ENCODE results near the gene POU3F2. TPM values are rescaled to one million over a fixed set of nuclear protein-coding genes. Genes with fewer than 3 reads are reported as not detected.

POU3F2 gene
- total RNA-seq, 1 donor from 2014 or later: not detected

DNA sequence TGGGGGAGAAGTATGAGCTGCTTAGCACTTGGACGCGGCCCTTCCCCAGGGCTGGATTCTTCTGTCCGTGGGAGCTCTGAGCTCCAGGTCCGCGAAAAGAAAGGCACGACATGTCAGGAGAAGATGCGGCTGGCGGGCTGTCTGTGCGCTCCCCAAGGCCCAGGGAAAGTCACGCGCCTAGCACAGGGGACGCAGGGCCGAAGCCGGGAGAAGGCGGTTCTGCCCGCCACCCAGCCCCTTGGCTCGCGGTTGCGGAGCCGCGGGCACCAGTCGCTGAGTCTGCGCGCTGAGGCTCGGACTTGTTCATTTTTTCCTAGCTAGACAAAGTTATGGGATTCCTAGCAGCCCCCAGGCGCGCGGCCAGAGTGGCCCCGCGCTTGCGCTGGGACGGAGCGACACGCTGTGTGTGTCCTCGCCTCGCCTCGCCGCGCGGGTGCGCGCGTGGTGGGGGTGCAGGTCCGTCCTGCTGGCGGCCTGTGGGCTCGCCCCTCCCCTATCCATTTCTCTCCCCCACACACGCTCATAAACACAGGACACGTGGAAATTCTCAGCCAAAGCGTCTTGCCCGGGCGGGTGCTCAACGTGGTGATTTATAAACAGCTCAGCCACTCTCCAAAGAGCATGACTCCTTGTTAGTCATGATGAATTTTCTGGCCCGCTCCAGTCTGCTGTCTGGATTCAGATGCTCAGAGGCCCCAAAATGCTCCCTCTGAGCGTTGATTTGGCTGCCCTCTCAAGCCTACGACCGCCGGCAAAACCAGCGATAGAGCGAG lies 1.9 kb upstream of the POU3F2 start:
- TF ChIP-seq, protein P1, sequence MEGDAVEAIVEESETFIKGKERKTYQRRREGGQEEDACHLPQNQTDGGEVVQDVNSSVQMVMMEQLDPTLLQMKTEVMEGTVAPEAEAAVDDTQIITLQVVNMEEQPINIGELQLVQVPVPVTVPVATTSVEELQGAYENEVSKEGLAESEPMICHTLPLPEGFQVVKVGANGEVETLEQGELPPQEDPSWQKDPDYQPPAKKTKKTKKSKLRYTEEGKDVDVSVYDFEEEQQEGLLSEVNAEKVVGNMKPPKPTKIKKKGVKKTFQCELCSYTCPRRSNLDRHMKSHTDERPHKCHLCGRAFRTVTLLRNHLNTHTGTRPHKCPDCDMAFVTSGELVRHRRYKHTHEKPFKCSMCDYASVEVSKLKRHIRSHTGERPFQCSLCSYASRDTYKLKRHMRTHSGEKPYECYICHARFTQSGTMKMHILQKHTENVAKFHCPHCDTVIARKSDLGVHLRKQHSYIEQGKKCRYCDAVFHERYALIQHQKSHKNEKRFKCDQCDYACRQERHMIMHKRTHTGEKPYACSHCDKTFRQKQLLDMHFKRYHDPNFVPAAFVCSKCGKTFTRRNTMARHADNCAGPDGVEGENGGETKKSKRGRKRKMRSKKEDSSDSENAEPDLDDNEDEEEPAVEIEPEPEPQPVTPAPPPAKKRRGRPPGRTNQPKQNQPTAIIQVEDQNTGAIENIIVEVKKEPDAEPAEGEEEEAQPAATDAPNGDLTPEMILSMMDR (IDR thresholded peaks at IDR 0.05; ENCODE audit: insufficient read depth, low read length, poor library complexity, severe bottlenecking): no peak
- peak; percentile 21 for DNase-seq (ENCODE audit: low read depth)
- Histone ChIP-seq H3K36me3 (ENCODE audit: control insufficient read depth, insufficient read depth, low read length) (no peaks in the 10 kb centered on the region), H3K4me3 (ENCODE audit: low read depth, low read length) (peak overlapping the region; percentile 13), H3K27me3 (ENCODE audit: control insufficient read depth, insufficient read depth, low read length) (peaks cover 93% of the 10 kb centered on the region)

DNA sequence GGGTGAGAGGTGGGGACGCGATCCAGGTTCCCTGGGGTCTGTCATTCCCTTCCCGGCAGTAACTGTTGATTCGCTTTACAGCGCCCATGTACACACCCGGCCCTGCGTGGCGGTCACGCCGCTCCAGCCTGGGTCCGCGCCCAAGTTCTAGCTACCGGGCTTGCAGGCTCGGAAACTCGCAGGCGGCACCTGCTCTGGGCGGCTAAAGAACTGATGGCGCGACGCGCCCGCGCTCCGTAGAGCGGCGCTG lies 1.4 kb upstream of the POU3F2 start:
- peaks cover 90% of the 10 kb centered on the region for H3K27me3 ChIP-seq (ENCODE audit: control insufficient read depth, insufficient read depth, low read length)
- no peak for DNase-seq (ENCODE audit: low read depth)

DNA sequence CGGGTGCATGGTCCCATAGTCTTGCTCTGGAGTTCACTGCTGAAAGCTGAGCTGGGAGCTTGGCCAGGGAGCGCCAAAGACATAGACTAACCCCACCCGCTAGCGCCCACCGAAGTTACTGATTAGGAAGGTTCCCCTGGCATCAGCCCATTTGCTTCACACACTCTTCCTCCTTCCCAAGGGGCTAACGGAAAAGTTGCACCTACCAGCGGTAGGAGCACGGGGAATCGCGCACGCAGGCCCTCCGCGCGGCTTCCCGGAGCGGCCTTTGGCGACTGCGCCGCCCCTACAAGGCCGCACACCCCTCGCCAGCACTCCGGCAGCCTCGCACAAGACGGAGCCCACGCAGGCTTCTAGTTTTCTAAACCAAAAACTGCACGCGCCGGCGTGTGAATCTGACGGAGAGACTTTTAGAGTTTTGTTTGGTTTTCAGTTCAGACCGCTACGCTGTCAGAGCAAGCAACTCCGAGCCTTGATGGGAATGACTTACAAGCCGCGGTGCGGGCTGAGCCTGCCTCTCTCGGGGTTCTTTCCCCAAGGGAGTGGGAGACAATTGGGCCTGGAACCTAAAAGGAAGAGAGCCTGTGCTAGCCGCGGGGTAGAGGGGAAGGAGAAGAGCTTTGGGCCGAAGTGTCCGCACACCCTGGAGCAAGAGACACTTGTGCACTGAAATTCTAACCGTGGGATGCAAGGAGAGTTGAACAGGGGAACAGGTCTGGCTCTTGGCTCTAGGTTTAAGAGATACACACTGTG lies 891 bp upstream of the POU3F2 start:
- TF ChIP-seq, protein P1 (IDR thresholded peaks at IDR 0.05; ENCODE audit: insufficient read depth, low read length, poor library complexity, severe bottlenecking): no peak
- no peak for DNase-seq (ENCODE audit: low read depth)
- H3K27me3 ChIP-seq (ENCODE audit: control insufficient read depth, insufficient read depth, low read length): peaks cover 87% of the 10 kb centered on the region
- peak overlapping the region; percentile 38 for H3K4me3 ChIP-seq (ENCODE audit: low read depth, low read length)
- H3K36me3 ChIP-seq (ENCODE audit: control insufficient read depth, insufficient read depth, low read length): no peaks in the 10 kb centered on the region

More for the DNA sequence above, 1.4 kb upstream of the POU3F2 start:
- TF ChIP-seq, protein P1 (IDR thresholded peaks at IDR 0.05; ENCODE audit: insufficient read depth, low read length, poor library complexity, severe bottlenecking): no peak
- no peaks in the 10 kb centered on the region for H3K36me3 ChIP-seq (ENCODE audit: control insufficient read depth, insufficient read depth, low read length)
- no peak overlapping the region for H3K4me3 ChIP-seq (ENCODE audit: low read depth, low read length)

DNA sequence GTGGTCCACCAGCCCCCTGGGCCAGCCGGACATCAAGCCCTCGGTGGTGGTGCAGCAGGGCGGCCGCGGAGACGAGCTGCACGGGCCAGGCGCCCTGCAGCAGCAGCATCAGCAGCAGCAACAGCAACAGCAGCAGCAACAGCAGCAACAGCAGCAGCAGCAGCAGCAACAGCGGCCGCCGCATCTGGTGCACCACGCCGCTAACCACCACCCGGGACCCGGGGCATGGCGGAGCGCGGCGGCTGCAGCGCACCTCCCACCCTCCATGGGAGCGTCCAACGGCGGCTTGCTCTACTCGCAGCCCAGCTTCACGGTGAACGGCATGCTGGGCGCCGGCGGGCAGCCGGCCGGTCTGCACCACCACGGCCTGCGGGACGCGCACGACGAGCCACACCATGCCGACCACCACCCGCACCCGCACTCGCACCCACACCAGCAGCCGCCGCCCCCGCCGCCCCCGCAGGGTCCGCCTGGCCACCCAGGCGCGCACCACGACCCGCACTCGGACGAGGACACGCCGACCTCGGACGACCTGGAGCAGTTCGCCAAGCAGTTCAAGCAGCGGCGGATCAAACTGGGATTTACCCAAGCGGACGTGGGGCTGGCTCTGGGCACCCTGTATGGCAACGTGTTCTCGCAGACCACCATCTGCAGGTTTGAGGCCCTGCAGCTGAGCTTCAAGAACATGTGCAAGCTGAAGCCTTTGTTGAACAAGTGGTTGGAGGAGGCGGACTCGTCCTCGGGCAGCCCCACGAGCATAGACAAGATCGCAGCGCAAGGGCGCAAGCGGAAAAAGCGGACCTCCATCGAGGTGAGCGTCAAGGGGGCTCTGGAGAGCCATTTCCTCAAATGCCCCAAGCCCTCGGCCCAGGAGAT lies 1.0 kb downstream of the POU3F2 start:
- Histone ChIP-seq H3K27me3 (ENCODE audit: control insufficient read depth, insufficient read depth, low read length) (peaks cover 88% of the 10 kb centered on the region), H3K36me3 (ENCODE audit: control insufficient read depth, insufficient read depth, low read length) (no peaks in the 10 kb centered on the region), H3K4me3 (ENCODE audit: low read depth, low read length) (no peak overlapping the region)
- TF ChIP-seq, protein P1 (IDR thresholded peaks at IDR 0.05; ENCODE audit: insufficient read depth, low read length, poor library complexity, severe bottlenecking): no peak
- DNase-seq (ENCODE audit: low read depth): no peak

DNA sequence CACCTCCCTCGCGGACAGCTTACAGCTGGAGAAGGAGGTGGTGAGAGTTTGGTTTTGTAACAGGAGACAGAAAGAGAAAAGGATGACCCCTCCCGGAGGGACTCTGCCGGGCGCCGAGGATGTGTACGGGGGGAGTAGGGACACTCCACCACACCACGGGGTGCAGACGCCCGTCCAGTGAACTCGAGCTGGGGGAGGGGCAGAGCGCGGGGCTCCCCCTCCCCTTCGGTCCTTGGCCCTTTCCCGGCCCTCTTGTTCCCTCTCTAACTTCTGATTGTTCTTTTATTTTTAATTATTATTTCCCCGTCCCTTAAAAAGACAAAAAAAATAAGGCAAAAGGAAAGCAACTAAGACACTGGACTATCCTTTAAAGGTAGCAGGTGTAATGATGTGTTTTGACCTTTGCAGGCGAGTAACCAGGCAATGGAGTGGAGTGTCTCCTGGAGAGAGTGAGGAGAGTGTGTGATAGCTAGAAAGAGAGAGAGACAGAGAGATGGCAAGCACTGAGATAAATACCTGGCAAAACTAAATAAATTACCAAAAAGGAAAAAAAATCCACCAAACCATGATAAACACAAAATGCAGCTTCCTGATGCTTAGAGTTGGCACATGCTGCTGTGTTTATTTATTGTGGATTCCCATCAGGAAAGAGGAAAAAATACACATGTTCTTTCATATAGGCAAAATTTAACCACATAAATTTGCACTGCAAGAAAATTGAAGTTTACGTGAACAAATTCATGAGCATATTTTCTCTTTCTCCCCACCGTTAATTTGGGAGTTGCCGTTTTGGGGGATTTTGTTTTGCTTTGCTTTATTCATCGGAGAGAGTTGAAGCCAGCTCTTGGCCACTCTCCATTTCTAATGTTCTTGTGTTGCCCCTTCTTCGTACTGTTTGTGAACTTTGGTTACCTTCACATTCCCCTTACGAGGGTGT lies 1.9 kb downstream of the POU3F2 start:
- TF ChIP-seq, protein P1 (IDR thresholded peaks at IDR 0.05; ENCODE audit: insufficient read depth, low read length, poor library complexity, severe bottlenecking): no peak
- peaks cover 86% of the 10 kb centered on the region for H3K27me3 ChIP-seq (ENCODE audit: control insufficient read depth, insufficient read depth, low read length)
- no peaks in the 10 kb centered on the region for H3K36me3 ChIP-seq (ENCODE audit: control insufficient read depth, insufficient read depth, low read length)
- DNase-seq (ENCODE audit: low read depth): no peak
- no peak overlapping the region for H3K4me3 ChIP-seq (ENCODE audit: low read depth, low read length)

All from kidney epithelial cell (primary cell).